Bronchial epithelial cell (primary cell): ENCODE measurements around the gene ZNF766. TPM values are rescaled to one million over a fixed set of nuclear protein-coding genes. Genes with fewer than 3 reads are reported as not detected.
A peak's percentile ranks its signal among the peaks of the same experiment; 100 is the strongest.
"Not testable (repeated sequence)": the region's sequence is repeated elsewhere in the genome, so short reads cannot be mapped to it uniquely, and the experiment has no call there.

Experiments used
- DNase-seq: peaks from one replicate; pipeline ENCODE4 v3.0.0-alpha.2; 2010; ENCODE audit warnings: low read depth
- FAIRE-seq: peaks from 2 replicates; lab custom pipeline; 2011; peaks lifted over from hg19 to GRCh38; lab: Jason Lieb, UNC
- H3K27me3 ChIP-seq: 2 replicates; pipeline ENCODE4 v1.5.1; 2011; ENCODE audit warnings: low read length; ENCODE audit not compliant: control insufficient read depth, insufficient read depth
- H3K36me3 ChIP-seq: 2 replicates; pipeline ENCODE4 v1.5.1; 2011; ENCODE audit warnings: low read length; ENCODE audit not compliant: control insufficient read depth, insufficient read depth
- H3K4me3 ChIP-seq: 2 replicates; pipeline ENCODE4 v1.5.1; 2011; ENCODE audit warnings: mild to moderate bottlenecking, low read depth, low read length, control low read depth
- total RNA-seq: library from RNA; depleted of rRNA; stranded (reverse); fragments of >200 nt; gene quantifications from 2 replicates; pipeline ENCODE4 v1.2.1, GENCODE V29; 2014
- TF ChIP-seq, protein P1 (sequence below): IDR thresholded peaks from 2 replicates; pipeline ENCODE4 v1.5.1; 2011; ENCODE audit warnings: mild to moderate bottlenecking, moderate library complexity, low read length, control low read depth, inconsistent platforms; ENCODE audit not compliant: insufficient read depth, severe bottlenecking

Gene ZNF766
- total RNA-seq, 1 donor from 2014 or later: 13.2 TPM

DNA sequence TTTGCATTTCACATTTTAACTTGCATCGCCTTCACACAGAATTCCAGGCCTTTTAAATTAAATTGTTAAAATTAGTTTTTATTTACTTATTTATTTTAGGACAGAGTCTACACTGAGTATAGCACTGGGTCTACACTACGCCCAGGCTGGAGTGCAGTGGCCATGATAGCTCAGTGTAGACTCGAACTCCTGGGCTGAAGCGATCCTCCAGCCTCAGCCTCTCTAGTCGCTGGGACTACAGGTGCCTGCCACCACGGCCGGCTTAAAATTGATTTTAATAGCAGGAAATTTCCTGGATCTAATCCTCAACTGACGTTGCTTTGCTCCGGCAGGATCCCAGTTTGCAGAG lies 66.4 kb downstream of the ZNF766 start:
- DNase-seq (no peak), FAIRE-seq (no peak)
- TF ChIP-seq, protein P1, sequence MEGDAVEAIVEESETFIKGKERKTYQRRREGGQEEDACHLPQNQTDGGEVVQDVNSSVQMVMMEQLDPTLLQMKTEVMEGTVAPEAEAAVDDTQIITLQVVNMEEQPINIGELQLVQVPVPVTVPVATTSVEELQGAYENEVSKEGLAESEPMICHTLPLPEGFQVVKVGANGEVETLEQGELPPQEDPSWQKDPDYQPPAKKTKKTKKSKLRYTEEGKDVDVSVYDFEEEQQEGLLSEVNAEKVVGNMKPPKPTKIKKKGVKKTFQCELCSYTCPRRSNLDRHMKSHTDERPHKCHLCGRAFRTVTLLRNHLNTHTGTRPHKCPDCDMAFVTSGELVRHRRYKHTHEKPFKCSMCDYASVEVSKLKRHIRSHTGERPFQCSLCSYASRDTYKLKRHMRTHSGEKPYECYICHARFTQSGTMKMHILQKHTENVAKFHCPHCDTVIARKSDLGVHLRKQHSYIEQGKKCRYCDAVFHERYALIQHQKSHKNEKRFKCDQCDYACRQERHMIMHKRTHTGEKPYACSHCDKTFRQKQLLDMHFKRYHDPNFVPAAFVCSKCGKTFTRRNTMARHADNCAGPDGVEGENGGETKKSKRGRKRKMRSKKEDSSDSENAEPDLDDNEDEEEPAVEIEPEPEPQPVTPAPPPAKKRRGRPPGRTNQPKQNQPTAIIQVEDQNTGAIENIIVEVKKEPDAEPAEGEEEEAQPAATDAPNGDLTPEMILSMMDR: no peak
- Histone ChIP-seq H3K36me3 (no peaks in the 10 kb centered on the region), H3K27me3 (no peaks in the 10 kb centered on the region), H3K4me3 (peak overlapping the region; percentile 78)

DNA sequence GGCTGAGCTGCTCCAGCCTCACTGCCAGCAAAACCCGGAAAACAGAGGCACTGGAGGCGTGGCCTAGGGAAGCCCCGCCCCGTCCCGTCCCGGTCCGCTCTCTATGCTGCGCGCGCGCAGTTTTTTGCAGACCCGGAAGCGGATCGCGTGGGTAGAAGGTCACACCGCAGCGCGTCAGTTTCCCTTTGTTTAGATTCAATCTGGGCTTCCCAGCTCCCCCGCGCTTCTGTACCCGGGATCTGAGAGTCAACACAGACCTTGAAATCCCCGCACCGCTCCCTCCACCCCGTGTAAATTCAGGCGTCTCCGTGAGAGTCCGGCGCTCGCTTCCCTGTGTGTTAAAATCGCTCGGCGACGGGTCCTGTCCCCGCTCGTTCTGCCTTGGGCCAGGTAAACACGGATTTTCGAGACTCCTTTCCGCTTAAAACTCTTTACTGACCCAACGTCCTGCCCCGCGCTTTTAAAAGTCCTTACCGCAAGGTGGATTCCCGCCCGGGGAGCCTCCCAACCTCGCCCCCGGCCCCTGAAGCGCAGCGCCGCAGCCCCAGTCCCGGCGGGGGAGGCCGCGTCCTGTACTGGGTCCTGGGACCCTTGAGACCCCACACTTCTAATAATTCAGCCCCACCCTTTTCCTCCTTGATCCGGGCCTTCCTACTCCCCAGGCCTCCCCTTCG lies 66.9 kb downstream of the ZNF766 start, which contains the start of gene ZNF610:
ZNF610 (plus strand) TSS at position 127 of the 674 bp plus-strand sequence. CDS start 12,930 bp downstream, outside the sequence.
- DNase-seq (peak; percentile 50), FAIRE-seq (no peak)
- Histone ChIP-seq H3K27me3 (no peaks in the 10 kb centered on the region), H3K4me3 (peak within 1 kb of the TSS; percentile 78), H3K36me3 (no peaks in the 10 kb centered on the region)
- TF ChIP-seq, protein P1: no peak

DNA sequence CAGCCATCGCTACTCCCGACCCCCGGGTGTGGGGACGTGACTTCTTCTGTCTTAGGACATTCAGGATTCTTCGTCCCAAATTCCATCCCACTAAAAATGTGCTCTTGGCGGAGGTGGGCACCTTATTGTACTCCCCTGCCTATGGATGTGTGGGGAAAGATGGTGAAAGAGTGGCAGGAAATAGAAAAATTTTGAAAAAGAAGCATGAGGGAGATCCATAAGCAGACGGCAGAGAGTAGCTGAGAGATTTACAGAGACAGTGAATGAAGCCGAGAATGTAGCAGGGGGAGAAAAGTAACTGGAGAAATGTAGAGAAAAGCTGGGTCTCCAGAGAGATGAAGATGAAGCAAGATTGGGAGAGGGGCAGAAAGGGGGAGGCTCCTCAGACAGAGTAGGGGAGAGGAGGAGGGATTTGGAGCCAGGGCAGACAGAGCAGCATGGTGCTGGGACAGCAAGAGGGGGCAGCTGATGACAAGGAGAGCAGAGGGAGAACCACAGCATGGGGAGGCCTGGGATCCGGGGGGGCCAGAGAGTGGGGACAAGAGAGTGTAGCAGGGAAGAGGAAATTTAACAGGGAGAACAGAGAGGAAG lies 67.5 kb downstream of the ZNF766 start:
- FAIRE-seq: no peak
- no peaks in the 10 kb centered on the region for H3K36me3 ChIP-seq
- H3K27me3 ChIP-seq: no peaks in the 10 kb centered on the region
- no peak for DNase-seq
- TF ChIP-seq, protein P1: no peak
- H3K4me3 ChIP-seq: peak overlapping the region; percentile 78

DNA sequence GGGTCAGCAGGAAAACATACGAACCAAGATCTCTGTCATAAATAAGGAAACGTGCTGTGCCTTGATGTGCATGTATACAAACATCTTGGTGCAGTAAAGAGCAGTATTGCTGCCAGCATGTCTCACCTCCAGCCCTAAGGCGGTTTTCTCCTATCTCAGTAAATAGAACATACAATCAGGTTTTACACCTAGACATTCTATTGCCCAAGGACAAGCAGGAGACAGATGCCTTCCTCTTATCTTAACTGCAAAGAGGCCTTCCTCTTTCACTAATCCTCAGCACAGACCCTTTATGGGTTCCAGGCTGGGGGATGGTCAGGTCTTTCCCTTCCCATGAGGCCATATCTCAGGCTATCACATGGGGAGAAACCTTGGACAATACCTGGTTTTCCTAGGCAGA lies 69.6 kb downstream of the ZNF766 start:
- H3K4me3 ChIP-seq, FAIRE-seq, H3K27me3 ChIP-seq, H3K36me3 ChIP-seq, DNase-seq: not testable (repeated sequence)

DNA sequence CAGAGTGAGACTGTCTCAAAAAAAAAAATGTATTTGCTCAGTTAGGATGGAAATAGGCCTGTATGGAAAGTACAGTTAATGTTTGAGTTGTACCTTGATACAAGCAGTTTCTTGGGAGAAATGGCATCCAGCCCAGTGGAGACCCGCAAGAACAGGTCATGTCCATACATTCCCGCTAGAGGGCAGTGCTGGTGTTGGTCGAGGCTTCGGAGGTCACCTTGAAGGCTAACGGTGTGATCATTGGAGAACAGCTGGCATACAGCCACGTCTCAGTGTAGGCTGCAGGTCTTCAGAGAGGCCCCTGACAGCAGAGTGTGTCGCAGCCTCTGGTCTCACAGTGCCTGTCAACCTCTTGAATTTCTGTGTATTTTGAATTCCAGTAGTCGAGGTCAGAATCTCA lies 74.2 kb downstream of the ZNF766 start:
- Histone ChIP-seq H3K4me3 (no peak overlapping the region), H3K27me3 (no peaks in the 10 kb centered on the region), H3K36me3 (peaks cover 1% of the 10 kb centered on the region)
- peak; percentile 4 for DNase-seq
- TF ChIP-seq, protein P1: peak; percentile 34
- no peak for FAIRE-seq

DNA sequence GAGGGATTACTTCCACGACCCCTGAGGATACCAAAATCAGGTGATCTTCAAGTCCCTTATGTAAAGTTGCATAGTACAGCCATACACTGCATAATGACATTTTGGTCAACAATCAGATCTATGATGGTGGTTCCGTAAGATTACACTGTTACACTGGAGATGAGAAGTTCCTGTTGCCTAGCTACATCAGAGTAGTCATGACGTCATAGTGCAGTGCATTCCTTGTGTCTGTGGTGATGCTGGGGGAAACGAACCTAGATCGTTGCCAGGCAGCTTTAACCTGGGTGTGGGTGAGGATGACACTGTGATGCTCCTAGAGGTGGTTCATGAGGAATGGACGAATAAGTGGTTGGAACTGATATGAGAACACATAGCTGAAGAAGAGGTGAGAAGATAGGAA lies 75.8 kb downstream of the ZNF766 start:
- Histone ChIP-seq H3K36me3 (peaks cover 1% of the 10 kb centered on the region), H3K4me3 (no peak overlapping the region)
- TF ChIP-seq, protein P1: no peak

More for the DNA sequence above, 75.8 kb downstream of the ZNF766 start:
- H3K27me3 ChIP-seq: no peaks in the 10 kb centered on the region
- DNase-seq: no peak
- FAIRE-seq: peak; percentile 89

Other genes with a start within 250 kb of the ZNF766 start
- 8.1 and 9.0 TPM in 2 replicates for gene ZNF614, start 241.2 kb upstream of the ZNF766 start, total RNA-seq
- 8.2 and 17.2 TPM in 2 replicates for gene ZNF432, start 220.7 kb upstream of the ZNF766 start, total RNA-seq
- gene ZNF841, start 173.8 kb upstream of the ZNF766 start, total RNA-seq: 35.3 and 57.4 TPM in 2 replicates
- 10.0 and 12.4 TPM in 2 replicates for gene ZNF616, start 129.6 kb upstream of the ZNF766 start, total RNA-seq
- 6.1 and 6.3 TPM in 2 replicates for gene ZNF836, start 98.0 kb upstream of the ZNF766 start, total RNA-seq
- gene PPP2R1A, start 79.5 kb upstream of the ZNF766 start, total RNA-seq: 67.4 and 92.7 TPM in 2 replicates
- gene ZNF480, start 27.6 kb downstream of the ZNF766 start, total RNA-seq: 2.6 and 2.7 TPM in 2 replicates
- gene ZNF610, start 66.7 kb downstream of the ZNF766 start, total RNA-seq: 1.3 and 1.4 TPM in 2 replicates
- gene ZNF880, start 100.3 kb downstream of the ZNF766 start, total RNA-seq: 22.1 and 24.0 TPM in 2 replicates
- gene ZNF528, start 128.3 kb downstream of the ZNF766 start, total RNA-seq: 15.8 and 32.5 TPM in 2 replicates
- gene ZNF534, start 159.6 kb downstream of the ZNF766 start, total RNA-seq: not detected in 2 replicates
- gene ZNF578, start 184.0 kb downstream of the ZNF766 start, total RNA-seq: 2.2 and 2.4 TPM in 2 replicates